ENCODE measurements around the gene PITPNM3. TPM values are rescaled to one million over a fixed set of nuclear protein-coding genes. Genes with fewer than 3 reads are reported as not detected.

The PITPNM3 gene
- total and polyA plus RNA-seq, 2 of the 13 experiments (the other 11 are each of a cell fraction or from before 2014, with no cell fraction given), result 0.13 to 0.29 TPM

DNA sequence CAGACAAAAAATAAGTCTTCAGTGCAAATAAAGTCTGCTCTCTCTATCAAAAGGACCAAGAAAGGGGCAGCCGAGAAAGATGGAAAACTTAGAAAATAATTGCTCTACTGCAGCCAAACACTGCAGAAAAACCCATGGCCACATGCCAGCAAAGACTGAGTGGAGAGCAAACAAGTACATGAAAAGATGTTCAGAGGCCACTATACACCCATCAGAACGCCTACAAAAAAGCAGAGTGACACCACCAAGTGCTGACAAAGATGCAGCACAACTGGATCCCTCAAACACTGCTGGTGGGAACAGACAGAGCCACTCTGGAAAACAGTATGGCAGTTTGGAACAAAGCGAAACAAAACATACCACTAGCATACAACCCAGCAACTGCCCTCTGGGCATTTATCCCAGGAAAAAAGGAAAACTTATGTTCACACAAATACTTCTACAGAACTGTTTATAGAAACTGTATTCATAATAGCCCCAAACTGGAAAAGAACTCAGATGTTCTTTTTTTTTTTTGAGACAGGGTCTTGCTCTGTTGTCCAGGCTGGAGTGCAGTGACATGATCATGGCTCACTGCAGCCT, 47.5 kb upstream of the PITPNM3 start:
- no TSS peak for BruUV-seq (replicated peaks)
- Histone ChIP-seq H3K4me1 (ENCODE audit: insufficient read depth, low read length) (no peaks in the 10 kb centered on the region), H4K20me1 (ENCODE audit: insufficient read depth, low read length) (no peaks in the 10 kb centered on the region), H3K36me3 (replicated peaks in 1 of 2; ENCODE audit: control insufficient read depth in 1 of 2, insufficient read depth in 2 of 2, low read length in 2 of 2) (peaks cover 19 to 78% of the 10 kb centered on the region in 2 experiments), H3K9ac (ENCODE audit: insufficient read depth, low read depth, low read length) (no peak overlapping the region), H3K79me2 (ENCODE audit: insufficient read depth, low read length) (no peaks in the 10 kb centered on the region), H3K4me2 (ENCODE audit: low read depth, low read length) (no peak overlapping the region), H3K4me3 (replicated peaks in 1 of 3; ENCODE audit: insufficient read depth in 1 of 3, low read depth in 2 of 3, low read length in 3 of 3) (no peak overlapping the region), H2AFZ (ENCODE audit: low read length) (no peak overlapping the region), H3K27ac (ENCODE audit: extremely low read length, insufficient read depth, low read length) (no peak overlapping the region), H3K9me3 (ENCODE audit: low read length) (no peaks in the 10 kb centered on the region), H3K27me3 (ENCODE audit: control insufficient read depth in 1 of 2, insufficient read depth in 2 of 2, low read length in 2 of 2) (no peaks in the 10 kb centered on the region)
- in situ Hi-C loops (cut with HindIII; ENCODE audit: extremely low pct_ligation_motif_present, low pct_unique_long_range_greater_than_20kb) (no loop called here), intact Hi-C loops (cut with micrococcal nuclease; ENCODE audit: unreplicated experiment) (no loop called here)
- no peak for TF ChIP-seq KLF11 (CRISPR knock-in tag; IDR thresholded peaks at IDR 0.05)
- peak; percentile 91 for TF ChIP-seq ZNF7 (CRISPR knock-in tag; IDR thresholded peaks at IDR 0.05)
- no peak for FAIRE-seq
- ChIA-PET CTCF (ENCODE audit: low intra/inter-chr PET ratio, low total read pairs) (no interaction called here), POLR2A (no interaction called here)
- DNase-seq (ENCODE audit: low spot score), result no peak
- WGBS (ENCODE audit: low lambda C conversion rate), result 91% methylated on average over 3 of the region's 3 CpGs
- no peak for ATAC-seq

DNA sequence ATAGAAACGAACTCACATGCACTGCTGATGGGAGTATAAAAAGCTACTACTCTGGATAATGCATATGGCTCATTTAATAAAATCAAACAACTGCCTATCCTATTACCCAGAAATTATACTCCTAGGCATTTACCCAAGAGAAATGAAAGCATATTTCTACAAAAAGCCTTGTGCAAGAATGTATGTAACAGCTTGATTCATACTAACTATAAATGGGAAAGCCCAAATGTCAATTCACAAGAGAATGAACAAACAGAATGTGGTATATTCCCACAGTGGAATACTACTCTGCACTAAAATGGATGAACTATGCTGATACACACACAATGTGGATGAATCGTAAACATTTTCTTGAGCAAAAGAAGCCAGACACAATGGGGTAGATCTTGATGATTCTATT, 45.8 kb upstream of the PITPNM3 start:
- no TSS peak for BruUV-seq (replicated peaks)
- 100% methylated on average over 2 of the region's 2 CpGs for WGBS (ENCODE audit: low lambda C conversion rate)
- Histone ChIP-seq H3K79me2 (ENCODE audit: insufficient read depth, low read length) (no peaks in the 10 kb centered on the region), H3K4me1 (ENCODE audit: insufficient read depth, low read length) (no peaks in the 10 kb centered on the region), H4K20me1 (ENCODE audit: insufficient read depth, low read length) (no peaks in the 10 kb centered on the region), H3K9ac (ENCODE audit: insufficient read depth, low read depth, low read length) (no peak overlapping the region), H3K4me2 (ENCODE audit: low read depth, low read length) (no peak overlapping the region), H3K27ac (ENCODE audit: extremely low read length, insufficient read depth, low read length) (no peak overlapping the region), H3K9me3 (ENCODE audit: low read length) (no peaks in the 10 kb centered on the region), H2AFZ (ENCODE audit: low read length) (no peak overlapping the region), H3K27me3 (ENCODE audit: control insufficient read depth in 1 of 2, insufficient read depth in 2 of 2, low read length in 2 of 2) (no peaks in the 10 kb centered on the region), H3K36me3 (replicated peaks in 1 of 2; ENCODE audit: control insufficient read depth in 1 of 2, insufficient read depth in 2 of 2, low read length in 2 of 2) (peaks cover 15 to 73% of the 10 kb centered on the region in 2 experiments), H3K4me3 (replicated peaks in 1 of 3; ENCODE audit: insufficient read depth in 1 of 3, low read depth in 2 of 3, low read length in 3 of 3) (no peak overlapping the region)
- FAIRE-seq, result no peak
- in situ Hi-C loops (cut with HindIII; ENCODE audit: extremely low pct_ligation_motif_present, low pct_unique_long_range_greater_than_20kb), result no loop called here
- ATAC-seq, result no peak
- intact Hi-C loops (cut with micrococcal nuclease; ENCODE audit: unreplicated experiment), result no loop called here
- CTCF ChIA-PET (ENCODE audit: low intra/inter-chr PET ratio, low total read pairs), result no interaction called here
- DNase-seq (ENCODE audit: low spot score), result no peak
- POLR2A ChIA-PET, result no interaction called here
- TF ChIP-seq FOXA1 (IDR thresholded peaks at IDR 0.05) (no peak), FOXA1 (CRISPR knock-in tag; IDR thresholded peaks at IDR 0.05) (no peak)

Data from HepG2 (cell line).